CD4-positive, alpha-beta T cell (primary cell): Measurements from ENCODE around the gene AFG1L. TPM values are rescaled to one million over a fixed set of nuclear protein-coding genes. Genes with fewer than 3 reads are reported as not detected.
"Not testable (repeated sequence)": the region's sequence is repeated elsewhere in the genome, so short reads cannot be mapped to it uniquely, and the experiment has no call there.

Experiments
- ATAC-seq: fragments of 200-7000 bp; cut with Tn5 transposase; one replicate; pipeline ENCODE4 v1.10.0; 2022; ENCODE audit warnings: mild to moderate bottlenecking; ENCODE audit not compliant: poor library complexity
- CTCF ChIA-PET: fragments of 350-600 bp; sonication (Branson Sonifier 250); formaldehyde crosslinking; loops from one replicate; lab custom pipeline; 2021; ENCODE audit warnings: antibody characterized with exemption, inconsistent platforms; lab: Charles Lee
- POLR2A ChIA-PET: fragments of 350-600 bp; sonication (Branson Sonifier 250); formaldehyde crosslinking; loops from one replicate; lab custom pipeline; 2021; ENCODE audit warnings: antibody characterized with exemption, inconsistent platforms; lab: Charles Lee
- DNase-seq, 14 experiments: peaks; one replicate each; pipeline ENCODE4 v3.0.0-alpha.2; 2013 to 2020; ENCODE audit warnings: mixed read lengths in 2 of 14
- H3K27ac ChIP-seq, 2 donors: one replicate each; pipeline versions ENCODE4 v1.5.1 to v1.7.0; 2013; ENCODE audit warnings: low read length in 2 of 2, low read depth in 1 of 2, mild to moderate bottlenecking in 1 of 2
- H3K27me3 ChIP-seq, 2 experiments: 1 replicate in 1 of 2; 2 replicates in 1 of 2; pipeline versions ENCODE4 v1.6.1 to v1.7.0; 2013; ENCODE audit warnings: low read length in 2 of 2, control low read depth in 1 of 2, mild to moderate bottlenecking in 1 of 2, moderate library complexity in 1 of 2; ENCODE audit not compliant: insufficient read depth in 2 of 2, control insufficient read depth in 1 of 2
- H3K36me3 ChIP-seq: one replicate; pipeline ENCODE4 v1.6.1; 2013; ENCODE audit warnings: low read length, control low read depth; ENCODE audit not compliant: insufficient read depth
- H3K4me1 ChIP-seq: one replicate; pipeline ENCODE4 v1.6.1; 2013; ENCODE audit warnings: low read length, control low read depth; ENCODE audit not compliant: insufficient read depth
- H3K4me3 ChIP-seq: one replicate; pipeline ENCODE4 v1.5.1; 2013; ENCODE audit warnings: mild to moderate bottlenecking, low read length, moderate library complexity
- H3K9me3 ChIP-seq, 2 experiments: 1 replicate in 1 of 2; 2 replicates in 1 of 2; pipeline versions ENCODE4 v1.6.1 to v1.7.0; 2013; ENCODE audit warnings: low read length in 2 of 2, mild to moderate bottlenecking in 2 of 2, control low read depth in 1 of 2, moderate library complexity in 1 of 2; ENCODE audit not compliant: control insufficient read depth in 1 of 2, insufficient read depth in 1 of 2
- H3K27ac Mint-ChIP-seq: one replicate; pipeline ENCODE4 v1.8.0; 2020; ENCODE audit warnings: mixed read lengths
- H3K27me3 Mint-ChIP-seq: one replicate; pipeline ENCODE4 v1.8.0; 2021; ENCODE audit warnings: mixed read lengths
- H3K36me3 Mint-ChIP-seq: one replicate; pipeline ENCODE4 v1.8.0; 2021; ENCODE audit warnings: low read depth, mixed read lengths
- H3K4me1 Mint-ChIP-seq: one replicate; pipeline ENCODE4 v1.8.0; 2021; ENCODE audit warnings: low read depth, mixed read lengths
- H3K4me3 Mint-ChIP-seq: one replicate; pipeline ENCODE4 v1.8.0; 2020; ENCODE audit warnings: mild to moderate bottlenecking, mixed read lengths
- H3K9me3 Mint-ChIP-seq: one replicate; pipeline ENCODE4 v1.8.0; 2020; ENCODE audit warnings: mixed read lengths
- intact Hi-C, 2 experiments: fragments of 100-400 bp; cut with DNase I in 1 of 2; cut with micrococcal nuclease in 1 of 2; formaldehyde crosslinking; loops; one replicate each; pipeline versions ENCODE4 v1.15.1 to v1.9.0; 2023 to 2025; cut with DNase I, micrococcal nuclease
- total RNA-seq, 174 experiments: library from RNA in 2 of 174; stranded (reverse) in 2 of 174; gene quantifications; one replicate each; pipeline ENCODE4 v1.2.3 and lab custom pipeline; 2021 to 2026
- TF ChIP-seq, protein P1 (sequence below): fragments of 200-600 bp; IDR thresholded peaks from one replicate; pipeline ENCODE4 v1.8.0; 2022; ENCODE audit warnings: antibody characterized with exemption, mild to moderate bottlenecking

The AFG1L gene
- total RNA-seq, 2 experiments from 2014 or later: 3.0 to 3.9 TPM

GRCh38 chr6:108383981-108384380 is 89.1 kb downstream of the AFG1L start:
- no peaks in the 10 kb centered on the region for H3K4me1 Mint-ChIP-seq
- no peaks in the 10 kb centered on the region for H3K9me3 Mint-ChIP-seq
- TF ChIP-seq, protein P1, sequence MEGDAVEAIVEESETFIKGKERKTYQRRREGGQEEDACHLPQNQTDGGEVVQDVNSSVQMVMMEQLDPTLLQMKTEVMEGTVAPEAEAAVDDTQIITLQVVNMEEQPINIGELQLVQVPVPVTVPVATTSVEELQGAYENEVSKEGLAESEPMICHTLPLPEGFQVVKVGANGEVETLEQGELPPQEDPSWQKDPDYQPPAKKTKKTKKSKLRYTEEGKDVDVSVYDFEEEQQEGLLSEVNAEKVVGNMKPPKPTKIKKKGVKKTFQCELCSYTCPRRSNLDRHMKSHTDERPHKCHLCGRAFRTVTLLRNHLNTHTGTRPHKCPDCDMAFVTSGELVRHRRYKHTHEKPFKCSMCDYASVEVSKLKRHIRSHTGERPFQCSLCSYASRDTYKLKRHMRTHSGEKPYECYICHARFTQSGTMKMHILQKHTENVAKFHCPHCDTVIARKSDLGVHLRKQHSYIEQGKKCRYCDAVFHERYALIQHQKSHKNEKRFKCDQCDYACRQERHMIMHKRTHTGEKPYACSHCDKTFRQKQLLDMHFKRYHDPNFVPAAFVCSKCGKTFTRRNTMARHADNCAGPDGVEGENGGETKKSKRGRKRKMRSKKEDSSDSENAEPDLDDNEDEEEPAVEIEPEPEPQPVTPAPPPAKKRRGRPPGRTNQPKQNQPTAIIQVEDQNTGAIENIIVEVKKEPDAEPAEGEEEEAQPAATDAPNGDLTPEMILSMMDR: no peak
- H3K27me3 Mint-ChIP-seq: no peaks in the 10 kb centered on the region
- ChIA-PET CTCF (no interaction called here), POLR2A (no interaction called here)
- no peak for DNase-seq
- no peak overlapping the region for H3K4me3 Mint-ChIP-seq
- peaks cover 9% of the 10 kb centered on the region for H3K36me3 Mint-ChIP-seq
- no peak for ATAC-seq
- H3K27me3 ChIP-seq: no peaks in the 10 kb centered on the region
- H3K27ac ChIP-seq: no peak overlapping the region
- no peaks in the 10 kb centered on the region for H3K36me3 ChIP-seq
- no peaks in the 10 kb centered on the region for H3K4me1 ChIP-seq
- intact Hi-C loops: no loop called here
- H3K4me3 ChIP-seq: no peak overlapping the region
- no peak overlapping the region for H3K27ac Mint-ChIP-seq
- H3K9me3 ChIP-seq: no peaks in the 10 kb centered on the region

- H3K4me1 Mint-ChIP-seq, H3K27me3 Mint-ChIP-seq, H3K4me3 ChIP-seq, intact Hi-C loops, H3K9me3 ChIP-seq, H3K27ac ChIP-seq, CTCF ChIA-PET, ATAC-seq, POLR2A ChIA-PET, H3K9me3 Mint-ChIP-seq, H3K36me3 ChIP-seq, H3K4me3 Mint-ChIP-seq, DNase-seq, H3K4me1 ChIP-seq, H3K27me3 ChIP-seq, H3K27ac Mint-ChIP-seq: not testable (repeated sequence)
- H3K36me3 Mint-ChIP-seq: peaks cover 12% of the 10 kb centered on the region
Observed at GRCh38 chr6:108389190-108389589, 94.3 kb downstream of the AFG1L start.

GRCh38 chr6:108395297-108395696 is 100.4 kb downstream of the AFG1L start:
- Histone ChIP-seq H3K27ac (no peak overlapping the region), H3K4me3 (no peak overlapping the region)
- POLR2A ChIA-PET: no interaction called here

GRCh38 chr6:108403236-108403635 is 108.4 kb downstream of the AFG1L start:
- ATAC-seq (no peak), DNase-seq (no peak)
- H3K4me1 Mint-ChIP-seq: no peaks in the 10 kb centered on the region
- Histone ChIP-seq H3K9me3 (no peaks in the 10 kb centered on the region), H3K4me3 (no peak overlapping the region), H3K36me3 (no peaks in the 10 kb centered on the region), H3K27ac (no peak overlapping the region), H3K4me1 (no peaks in the 10 kb centered on the region), H3K27me3 (no peaks in the 10 kb centered on the region)
- no peaks in the 10 kb centered on the region for H3K9me3 Mint-ChIP-seq
- H3K27me3 Mint-ChIP-seq: no peaks in the 10 kb centered on the region
- H3K4me3 Mint-ChIP-seq: no peak overlapping the region
- ChIA-PET CTCF (no interaction called here), POLR2A (no interaction called here)
- H3K27ac Mint-ChIP-seq: no peak overlapping the region
- intact Hi-C loops: loop anchor here in 1 of 2 experiments (10.0 kb wide), 1 partner anchor 558 kb away; no protein-coding TSS in a partner anchor
- TF ChIP-seq, protein P1: no peak
- H3K36me3 Mint-ChIP-seq: peaks cover 53% of the 10 kb centered on the region

More at GRCh38 chr6:108395297-108395696, 100.4 kb downstream of the AFG1L start:
- Mint-ChIP-seq H3K27ac (no peak overlapping the region), H3K4me3 (no peak overlapping the region), H3K27me3 (no peaks in the 10 kb centered on the region), H3K36me3 (peaks cover 4% of the 10 kb centered on the region), H3K4me1 (no peaks in the 10 kb centered on the region), H3K9me3 (no peaks in the 10 kb centered on the region)
- TF ChIP-seq, protein P1: no peak
- Histone ChIP-seq H3K27me3 (no peaks in the 10 kb centered on the region), H3K9me3 (no peaks in the 10 kb centered on the region), H3K36me3 (no peaks in the 10 kb centered on the region), H3K4me1 (no peaks in the 10 kb centered on the region)
- DNase-seq: no peak
- intact Hi-C loops: no loop called here
- CTCF ChIA-PET: no interaction called here
- no peak for ATAC-seq
